H9 (cell line): Measurements from ENCODE around the gene CISD2. TPM values are rescaled to one million over a fixed set of nuclear protein-coding genes. Genes with fewer than 3 reads are reported as not detected.

ENCODE experiments used
- DNase-seq: peaks from one replicate; pipeline ENCODE4 v3.0.0-alpha.2; 2017
- H2AFZ ChIP-seq: one replicate; pipeline ENCODE4 v1.6.1; 2013; ENCODE audit warnings: mild to moderate bottlenecking, low read length, control low read depth, moderate library complexity
- H2AK5ac ChIP-seq: 2 replicates; pipeline ENCODE4 v1.6.1; 2013; ENCODE audit warnings: low read length, control low read depth, mixed read lengths; ENCODE audit not compliant: insufficient read length
- H2BK120ac ChIP-seq: one replicate; pipeline ENCODE4 v1.6.1; 2013; ENCODE audit warnings: low read depth, mild to moderate bottlenecking, low read length, control low read depth, inconsistent platforms; ENCODE audit not compliant: poor library complexity, severe bottlenecking
- H2BK12ac ChIP-seq: 2 replicates; pipeline ENCODE4 v1.6.1; 2013; ENCODE audit warnings: low read length, control low read depth, mixed read lengths, low read depth; ENCODE audit not compliant: insufficient read length
- H2BK15ac ChIP-seq: 2 replicates; pipeline ENCODE4 v1.6.1; 2013; ENCODE audit warnings: low read depth, low read length, control low read depth
- H2BK20ac ChIP-seq: one replicate; pipeline ENCODE4 v1.6.1; 2013; ENCODE audit warnings: low read depth, mild to moderate bottlenecking, low read length, control low read depth, inconsistent platforms; ENCODE audit not compliant: poor library complexity, severe bottlenecking
- H2BK5ac ChIP-seq: 2 replicates; pipeline ENCODE4 v1.6.1; 2013; ENCODE audit warnings: low read length, control low read depth, mixed read lengths; ENCODE audit not compliant: insufficient read length
- H3K14ac ChIP-seq: 2 replicates; pipeline ENCODE4 v1.6.1; 2013; ENCODE audit warnings: low read length, control low read depth; ENCODE audit not compliant: insufficient read depth
- H3K18ac ChIP-seq: 2 replicates; pipeline ENCODE4 v1.6.1; 2013; ENCODE audit warnings: low read depth, mild to moderate bottlenecking, mixed read lengths, low read length, control low read depth; ENCODE audit not compliant: insufficient read length
- H3K23ac ChIP-seq: 2 replicates; pipeline ENCODE4 v1.6.1; 2013; ENCODE audit warnings: low read length, control low read depth, mixed read lengths, low read depth; ENCODE audit not compliant: insufficient read length
- H3K23me2 ChIP-seq: 2 replicates; pipeline ENCODE4 v1.6.1; 2013; ENCODE audit warnings: low read depth, mild to moderate bottlenecking, mixed read lengths, low read length, control low read depth; ENCODE audit not compliant: insufficient read length, poor library complexity, severe bottlenecking
- H3K27ac ChIP-seq: 2 replicates; pipeline ENCODE4 v1.5.1; 2013; ENCODE audit warnings: low read length, control low read depth, mixed read lengths, low read depth; ENCODE audit not compliant: insufficient read length
- H3K27me3 ChIP-seq: 2 replicates; pipeline ENCODE4 v1.6.1; 2013; ENCODE audit warnings: low read length, control low read depth, inconsistent platforms; ENCODE audit not compliant: insufficient read depth
- H3K4ac ChIP-seq: 2 replicates; pipeline ENCODE4 v1.6.1; 2013; ENCODE audit warnings: low read depth, mild to moderate bottlenecking, control low read depth, inconsistent platforms, low read length, moderate library complexity
- H3K4me1 ChIP-seq: 2 replicates; pipeline ENCODE4 v1.6.1; 2013; ENCODE audit warnings: low read length, control low read depth, inconsistent platforms; ENCODE audit not compliant: insufficient read depth
- H3K4me2 ChIP-seq: 2 replicates; pipeline ENCODE4 v1.6.1; 2013; ENCODE audit warnings: low read length, control low read depth, mixed read lengths; ENCODE audit not compliant: insufficient read length, insufficient read depth
- H3K56ac ChIP-seq: 2 replicates; pipeline ENCODE4 v1.6.1; 2013; ENCODE audit warnings: low read depth, mild to moderate bottlenecking, mixed read lengths, low read length, control low read depth; ENCODE audit not compliant: insufficient read length
- H3K79me1 ChIP-seq: 2 replicates; pipeline ENCODE4 v1.6.1; 2013; ENCODE audit warnings: low read depth, mild to moderate bottlenecking, moderate library complexity, low read length, control low read depth, inconsistent platforms; ENCODE audit not compliant: insufficient read depth, poor library complexity, severe bottlenecking
- H3K79me2 ChIP-seq: 2 replicates; pipeline ENCODE4 v1.6.1; 2013; ENCODE audit warnings: low read length, control low read depth, inconsistent platforms; ENCODE audit not compliant: insufficient read depth
- H3K9ac ChIP-seq: 2 replicates; pipeline ENCODE4 v1.6.1; 2013; ENCODE audit warnings: low read length, control low read depth, mixed read lengths; ENCODE audit not compliant: insufficient read length; ENCODE audit errors: extremely low read depth
- H3K9me3 ChIP-seq: one replicate; pipeline ENCODE4 v1.6.1; 2013; ENCODE audit warnings: low read depth, low read length, inconsistent platforms; ENCODE audit not compliant: control insufficient read depth
- H3T11ph ChIP-seq: one replicate; pipeline ENCODE4 v1.6.1; 2013; ENCODE audit warnings: mild to moderate bottlenecking, low read length, control low read depth, inconsistent platforms
- H4K20me1 ChIP-seq: one replicate; pipeline ENCODE4 v1.6.1; 2013; ENCODE audit not compliant: control insufficient read depth, insufficient read length, insufficient read depth
- H4K5ac ChIP-seq: 2 replicates; pipeline ENCODE4 v1.6.1; 2013; ENCODE audit warnings: low read depth, mild to moderate bottlenecking, mixed read lengths, low read length, control low read depth; ENCODE audit not compliant: insufficient read length
- H4K8ac ChIP-seq: replicated peaks from 2 replicates; pipeline ENCODE4 v1.6.1; 2013; ENCODE audit warnings: low read length, control low read depth, mixed read lengths, low read depth; ENCODE audit not compliant: insufficient read length
- H4K91ac ChIP-seq: 2 replicates; pipeline ENCODE4 v1.6.1; 2013; ENCODE audit warnings: low read depth, mild to moderate bottlenecking, moderate library complexity, mixed read lengths, low read length, control low read depth; ENCODE audit not compliant: insufficient read length
- H3K27ac Mint-ChIP-seq, 3 experiments: 2 replicates in 2 of 3; 3 replicates in 1 of 3; pipeline ENCODE4 v1.8.0; 2020 to 2021; ENCODE audit warnings: mixed read lengths in 3 of 3, mild to moderate bottlenecking in 1 of 3, moderate library complexity in 1 of 3
- H3K27me3 Mint-ChIP-seq: 2 replicates; pipeline ENCODE4 v1.8.0; 2021; ENCODE audit warnings: low read depth, mild to moderate bottlenecking, moderate library complexity, mixed read lengths
- H3K36me3 Mint-ChIP-seq, 3 experiments: 2 replicates in 2 of 3; 3 replicates in 1 of 3; pipeline ENCODE4 v1.8.0; 2020 to 2021; ENCODE audit warnings: low read depth in 3 of 3, mixed read lengths in 3 of 3; ENCODE audit not compliant: insufficient read depth in 1 of 3
- H3K4me1 Mint-ChIP-seq, 2 experiments: 2 replicates each; pipeline ENCODE4 v1.8.0; 2020; ENCODE audit warnings: mixed read lengths in 2 of 2
- H3K4me3 Mint-ChIP-seq, 2 experiments: 2 replicates in 1 of 2; 3 replicates in 1 of 2; pipeline ENCODE4 v1.8.0; 2020 to 2021; ENCODE audit warnings: mild to moderate bottlenecking in 2 of 2, mixed read lengths in 2 of 2, moderate library complexity in 1 of 2
- H3K9me3 Mint-ChIP-seq, 2 experiments: 2 replicates in 1 of 2; 3 replicates in 1 of 2; pipeline ENCODE4 v1.8.0; 2020; ENCODE audit warnings: mild to moderate bottlenecking in 2 of 2, mixed read lengths in 2 of 2, moderate library complexity in 1 of 2
- CTCF ChIP-seq: fragments of 200-600 bp; sonication (generic); conservative IDR thresholded peaks from 3 replicates; pipeline ENCODE4 v1.8.0; 2021; ENCODE audit warnings: antibody characterized with exemption, mild to moderate bottlenecking
- WGBS: extraction: QIAGEN DNeasy Blood & Tissue Kit; methylation state at CpG from one replicate; pipeline ENCODE4 v1.1.7; 2013; ENCODE audit warnings: missing lambda C conversion rate, low lambda C conversion rate, mixed read lengths; ENCODE audit not compliant: insufficient read length; ENCODE audit errors: extremely low coverage; 5-methylcytosine and 5-hydroxymethylcytosine counted together
- total RNA-seq: library from RNA; stranded (reverse); gene quantifications from 2 replicates; pipeline ENCODE4 v1.2.1, GENCODE V29; 2021

CISD2 gene
- total RNA-seq, 1 experiment from 2014 or later: 45.6 TPM

DNA sequence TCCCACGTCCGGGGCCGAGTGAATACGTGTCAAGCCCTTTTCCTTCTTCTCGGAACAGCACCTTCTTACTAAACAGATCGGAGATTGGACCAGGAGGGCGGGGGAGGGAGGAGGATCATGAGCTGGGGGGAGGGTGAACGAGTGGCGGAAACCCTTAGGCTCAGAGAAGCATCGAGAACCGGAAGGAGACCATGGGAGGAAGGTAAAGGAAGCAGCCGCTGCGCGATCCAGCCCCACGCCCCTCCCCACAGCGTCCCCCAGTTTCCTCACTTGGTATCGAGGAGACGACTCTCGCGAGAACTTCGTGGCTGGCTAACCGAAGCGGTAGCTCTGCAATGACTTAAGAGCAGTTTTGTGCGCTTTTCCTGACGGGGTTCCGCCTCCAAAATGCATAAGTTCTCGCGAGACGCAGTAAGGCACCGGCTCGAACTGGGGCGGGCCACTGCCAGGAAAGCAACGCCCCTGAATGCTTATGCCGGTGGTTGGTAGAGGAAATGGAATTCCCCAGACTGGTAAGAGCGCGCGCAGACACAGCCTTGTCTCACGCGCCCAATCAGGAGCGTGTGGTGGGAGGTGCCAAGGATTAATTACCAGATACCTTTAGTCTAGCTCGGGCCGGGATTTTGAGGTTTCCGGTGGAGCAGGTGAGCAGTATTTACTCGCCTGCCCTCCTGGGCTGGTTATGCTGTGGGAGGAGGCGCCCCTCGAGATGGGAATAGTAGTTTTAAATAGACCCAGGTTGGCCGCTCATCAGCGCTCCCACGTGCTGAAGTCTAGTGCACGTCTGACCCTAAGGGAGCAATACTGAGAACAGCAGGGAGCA lies 40.9 kb upstream of the CISD2 start:
- peak overlapping the region; percentile 93 for H3K9ac ChIP-seq
- peaks cover 36% of the 10 kb centered on the region; the same call in 1 of the 2 replicates for H3K79me2 ChIP-seq
- H2BK20ac ChIP-seq: no peak overlapping the region
- H3K23me2 ChIP-seq: no peaks in the 10 kb centered on the region
- H3K27me3 Mint-ChIP-seq: no peaks in the 10 kb centered on the region
- H2AFZ ChIP-seq: no peak overlapping the region
- WGBS: no CpG with 5 or more reads among the region's 50 CpGs
- H3K4me2 ChIP-seq: peak overlapping the region; percentile 73
- no peak overlapping the region for H2BK12ac ChIP-seq
- peak overlapping the region; percentile 43 for H2BK5ac ChIP-seq
- no peaks in the 10 kb centered on the region for H3K79me1 ChIP-seq
- no peak overlapping the region for H3T11ph ChIP-seq
- no peak overlapping the region for H2BK15ac ChIP-seq
- peak overlapping the region; percentile 89 for H3K27ac ChIP-seq
- TF ChIP-seq CTCF: no peak
- H3K36me3 Mint-ChIP-seq: peaks cover 2 to 11% (median 3%) of the 10 kb centered on the region in 3 experiments; a peak in 5 of 7 replicates
- H3K4me3 Mint-ChIP-seq: no peak overlapping the region
- peak overlapping the region; percentile 86 for H3K18ac ChIP-seq
- peak overlapping the region; percentile 8 for H4K8ac ChIP-seq
- no peaks in the 10 kb centered on the region for H3K27me3 ChIP-seq
- H3K4ac ChIP-seq: no peak overlapping the region; the same call in 1 of the 2 replicates
- H2BK120ac ChIP-seq: no peak overlapping the region
- no peaks in the 10 kb centered on the region; the same call in 1 of the 2 replicates for H3K4me1 ChIP-seq
- no peaks in the 10 kb centered on the region; a peak in 1 of 5 replicates for H3K9me3 Mint-ChIP-seq
- H3K9me3 ChIP-seq: no peaks in the 10 kb centered on the region
- DNase-seq: peak; percentile 99
- H4K20me1 ChIP-seq: peaks cover 2% of the 10 kb centered on the region
- H3K56ac ChIP-seq: peak overlapping the region; percentile 76
- peak overlapping the region; percentile 21 for H4K5ac ChIP-seq
- H4K91ac ChIP-seq: peak overlapping the region; percentile 97
- peak overlapping the region; percentile 99 for H3K14ac ChIP-seq
- no peak overlapping the region for H3K23ac ChIP-seq
- no peak overlapping the region; a peak in 2 of 7 replicates for H3K27ac Mint-ChIP-seq
- H2AK5ac ChIP-seq: no peak overlapping the region
- H3K4me1 Mint-ChIP-seq: peaks cover 36 to 46% of the 10 kb centered on the region in 2 experiments
